ENCODE results near the gene GRM2.

The GRM2 gene

GRCh38 chr3:51680196-51680595 lies 26.7 kb upstream of the GRM2 start:
- in situ Hi-C loops (cut with MboI; ENCODE audit: low sequenced_read_pairs): no loop called here

DNA sequence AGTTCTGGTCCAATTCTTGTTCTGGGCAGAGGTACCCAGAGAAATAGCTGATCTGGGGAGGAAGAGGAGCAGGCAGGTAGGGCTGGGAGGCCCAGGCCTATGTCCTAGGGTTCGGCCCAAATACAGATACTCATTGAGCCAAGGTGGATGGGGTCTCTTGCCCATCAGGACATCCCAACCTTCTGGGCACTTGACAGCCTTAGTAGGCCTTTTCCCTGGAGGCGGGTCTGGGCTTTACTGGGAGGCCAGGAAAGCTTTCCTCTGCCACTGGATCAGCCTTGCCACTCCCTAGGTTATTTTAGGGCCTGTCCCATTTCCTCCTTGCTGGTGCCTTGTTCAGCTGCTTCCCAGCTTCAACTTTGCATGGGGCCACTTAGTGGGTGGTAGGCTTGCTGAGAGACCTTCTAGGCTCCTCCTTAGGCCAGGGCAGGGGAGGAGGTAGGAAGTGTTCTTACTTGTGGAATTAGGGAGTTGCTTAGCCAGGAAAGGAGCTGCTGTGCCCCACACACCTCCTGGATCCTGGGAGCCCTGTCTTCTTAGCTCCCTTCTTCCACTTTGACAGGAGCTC lies 26.1 kb upstream of the GRM2 start:
- in situ Hi-C loops (cut with MboI; ENCODE audit: low sequenced_read_pairs): no loop called here

DNA sequence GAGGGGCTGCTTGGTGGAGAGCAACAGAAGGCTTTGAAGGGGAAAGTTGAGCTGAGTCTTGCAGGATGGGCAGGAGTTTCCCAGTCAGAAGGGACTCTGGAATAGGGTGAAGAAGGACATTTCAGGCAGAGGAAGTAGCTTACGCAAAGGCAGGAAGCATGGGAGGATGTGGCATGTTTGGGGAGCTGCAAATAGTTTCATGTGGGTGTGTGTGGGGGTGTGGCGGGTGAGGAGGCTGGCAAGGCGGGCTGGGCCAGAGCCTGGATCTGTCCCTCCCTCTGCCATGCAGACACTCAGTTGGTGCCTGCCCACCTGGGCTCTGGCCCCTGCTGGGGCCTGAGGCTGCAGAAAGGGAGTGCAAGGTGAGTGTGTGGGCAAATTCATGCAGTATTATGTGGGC lies 25.4 kb upstream of the GRM2 start:
- in situ Hi-C loops (cut with MboI; ENCODE audit: low sequenced_read_pairs): no loop called here

GRCh38 chr3:51682079-51682478 lies 24.8 kb upstream of the GRM2 start:
- in situ Hi-C loops (cut with MboI; ENCODE audit: low sequenced_read_pairs): no loop called here

- in situ Hi-C loops (cut with MboI; ENCODE audit: low sequenced_read_pairs): no loop called here
Observed at GRCh38 chr3:51682526-51682925, 24.3 kb upstream of the GRM2 start.

- in situ Hi-C loops (cut with MboI; ENCODE audit: low sequenced_read_pairs): no loop called here
Observed at GRCh38 chr3:51683566-51683965, 23.3 kb upstream of the GRM2 start.

DNA sequence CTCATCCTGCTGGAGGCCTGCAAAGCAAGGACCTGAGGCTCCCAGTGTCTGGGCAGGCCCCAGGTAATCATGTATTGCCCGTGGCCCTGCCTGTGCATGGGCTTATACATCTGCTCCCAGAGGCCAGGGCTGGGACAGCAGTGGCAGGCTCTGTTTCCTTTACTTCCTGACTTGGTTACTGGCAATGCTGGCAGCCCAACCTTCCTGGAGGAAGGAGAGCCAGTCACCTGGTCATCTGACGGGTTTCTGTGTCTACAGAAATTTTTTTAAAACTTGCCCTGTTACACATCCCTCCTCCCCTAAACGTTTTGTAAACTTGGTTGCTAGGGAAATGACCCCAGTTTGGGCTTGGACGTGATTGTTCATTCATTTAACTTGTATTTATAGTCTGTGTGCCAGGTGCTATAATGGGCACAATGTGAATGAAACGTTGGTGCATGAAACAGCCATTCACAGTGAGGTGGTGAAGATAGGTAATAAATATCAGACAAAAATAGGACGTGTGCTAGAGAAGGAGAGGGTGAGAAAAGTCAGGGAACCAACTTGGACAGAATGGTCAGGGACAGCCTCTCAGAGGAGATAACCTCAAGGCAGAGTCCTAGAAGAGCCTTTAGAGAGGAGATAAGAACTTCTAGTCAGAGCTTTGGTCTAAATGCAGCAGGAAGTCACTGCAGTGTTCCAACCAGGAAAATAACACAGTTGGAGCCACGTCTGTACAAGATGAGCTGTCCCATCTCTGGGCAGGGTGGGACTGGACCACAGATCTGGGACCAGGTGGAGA lies 21.7 kb upstream of the GRM2 start:
- in situ Hi-C loops (cut with MboI; ENCODE audit: low sequenced_read_pairs): no loop called here

GRCh38 chr3:51686056-51686455 lies 20.8 kb upstream of the GRM2 start:
- in situ Hi-C loops (cut with MboI; ENCODE audit: low sequenced_read_pairs): no loop called here

GRCh38 chr3:51686512-51687215 lies 20.2 kb upstream of the GRM2 start:
- in situ Hi-C loops (cut with MboI; ENCODE audit: low sequenced_read_pairs): no loop called here

GRCh38 chr3:51687431-51688205 lies 19.2 kb upstream of the GRM2 start:
- in situ Hi-C loops (cut with MboI; ENCODE audit: low sequenced_read_pairs): no loop called here

DNA sequence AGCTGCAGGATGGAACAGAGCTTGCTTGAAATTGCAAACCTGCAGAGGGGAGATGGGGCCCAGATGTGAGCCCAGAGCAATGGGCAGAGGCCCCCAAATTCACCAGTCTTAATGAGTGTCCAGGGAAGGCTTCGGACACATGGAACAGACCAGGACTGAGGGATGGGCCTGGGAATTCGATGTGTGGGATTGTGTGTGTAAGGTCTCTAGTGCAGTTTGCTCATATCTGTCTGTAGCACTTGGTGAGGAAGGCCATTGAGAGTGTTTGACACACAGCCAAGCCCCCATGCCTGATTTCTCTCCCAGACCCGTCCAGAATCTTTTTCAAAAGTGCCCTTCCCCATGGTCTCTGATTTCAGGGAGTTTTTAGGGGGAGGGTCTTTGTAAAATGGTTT lies 18.7 kb upstream of the GRM2 start:
- in situ Hi-C loops (cut with MboI; ENCODE audit: low sequenced_read_pairs): no loop called here

- in situ Hi-C loops (cut with MboI; ENCODE audit: low sequenced_read_pairs): no loop called here
Observed at GRCh38 chr3:51691021-51691420, 15.8 kb upstream of the GRM2 start.

GRCh38 chr3:51691949-51692348 lies 14.9 kb upstream of the GRM2 start:
- in situ Hi-C loops (cut with MboI; ENCODE audit: low sequenced_read_pairs): no loop called here

- in situ Hi-C loops (cut with MboI; ENCODE audit: low sequenced_read_pairs): no loop called here
Observed at GRCh38 chr3:51692980-51693395, 13.9 kb upstream of the GRM2 start.

GRCh38 chr3:51696954-51697353 lies 9.9 kb upstream of the GRM2 start:
- in situ Hi-C loops (cut with MboI; ENCODE audit: low sequenced_read_pairs): no loop called here

- in situ Hi-C loops (cut with MboI; ENCODE audit: low sequenced_read_pairs): no loop called here
Observed at GRCh38 chr3:51698209-51698608, 8.7 kb upstream of the GRM2 start.

DNA sequence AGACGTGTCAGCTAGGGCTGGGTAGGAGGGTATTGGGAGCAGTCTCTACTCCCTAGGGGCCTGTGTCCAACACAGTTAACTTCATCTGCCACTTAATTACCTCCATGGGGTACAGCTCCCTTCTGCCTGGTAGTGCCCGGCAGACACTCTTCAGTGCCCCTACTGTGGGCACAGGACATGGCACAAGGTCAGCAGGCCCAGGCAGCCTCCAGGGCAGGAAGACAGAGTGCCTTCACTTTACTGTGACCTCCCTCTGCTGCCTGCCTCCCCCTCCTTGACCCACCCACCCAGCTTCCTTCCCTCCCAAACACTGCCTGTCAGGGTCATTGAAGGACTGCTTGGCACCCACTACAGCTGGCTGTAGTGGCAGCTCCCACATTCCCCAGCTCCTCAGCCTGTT lies 6.5 kb upstream of the GRM2 start:
- in situ Hi-C loops (cut with MboI; ENCODE audit: low sequenced_read_pairs): no loop called here

- in situ Hi-C loops (cut with MboI; ENCODE audit: low sequenced_read_pairs): no loop called here
Observed at GRCh38 chr3:51702156-51702555, 4.7 kb upstream of the GRM2 start.

GRCh38 chr3:51703068-51703760 lies 3.7 kb upstream of the GRM2 start:
- in situ Hi-C loops (cut with MboI; ENCODE audit: low sequenced_read_pairs): no loop called here

DNA sequence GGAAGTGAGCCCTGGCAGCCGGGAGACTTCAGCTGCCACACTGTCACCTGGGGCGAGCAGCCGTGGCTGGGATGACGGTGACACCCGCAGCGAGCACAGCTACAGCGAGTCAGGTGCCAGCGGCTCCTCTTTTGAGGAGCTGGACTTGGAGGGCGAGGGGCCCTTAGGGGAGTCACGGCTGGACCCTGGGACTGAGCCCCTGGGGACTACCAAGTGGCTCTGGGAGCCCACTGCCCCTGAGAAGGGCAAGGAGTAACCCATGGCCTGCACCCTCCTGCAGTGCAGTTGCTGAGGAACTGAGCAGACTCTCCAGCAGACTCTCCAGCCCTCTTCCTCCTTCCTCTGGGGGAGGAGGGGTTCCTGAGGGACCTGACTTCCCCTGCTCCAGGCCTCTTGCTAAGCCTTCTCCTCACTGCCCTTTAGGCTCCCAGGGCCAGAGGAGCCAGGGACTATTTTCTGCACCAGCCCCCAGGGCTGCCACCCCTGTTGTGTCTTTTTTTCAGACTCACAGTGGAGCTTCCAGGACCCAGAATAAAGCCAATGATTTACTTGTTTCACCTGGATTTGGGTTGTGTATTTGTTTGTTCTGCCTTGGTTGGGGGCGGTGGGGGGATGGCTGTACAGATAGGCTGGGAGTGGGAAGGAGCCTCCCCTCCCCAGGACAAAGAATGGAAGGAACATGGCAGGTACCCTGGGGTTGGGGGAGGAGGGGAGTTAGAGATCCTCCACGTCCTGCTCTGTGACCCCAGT lies 2.9 kb upstream of the GRM2 start:
- in situ Hi-C loops (cut with MboI; ENCODE audit: low sequenced_read_pairs): no loop called here

All from HL-60/S4 treated with phorbol 12-myristate 13-acetate at 8.2 ng/mL for 4 days and 3 days (cell line).